Neural cell (in vitro differentiated cells): ENCODE results near the gene NT5DC4. TPM values are rescaled to one million over a fixed set of nuclear protein-coding genes. Genes with fewer than 3 reads are reported as not detected.

Experiments
- H2AFZ ChIP-seq: fragments of 200-600, 300-800 bp; sonication (generic), shearing (Covaris generic); 2 replicates; pipeline ENCODE4 v1.6.0; 2014; ENCODE audit warnings: low read depth, mild to moderate bottlenecking, antibody characterized with exemption, low read length, moderate library complexity
- H3F3A ChIP-seq: fragments of 200-600 bp; shearing (Covaris generic); 2 replicates; pipeline ENCODE4 v1.6.1; 2016; ENCODE audit warnings: mild to moderate bottlenecking, moderate library complexity, mixed read lengths, antibody characterized with exemption, low read length; ENCODE audit not compliant: insufficient read depth, poor library complexity, severe bottlenecking
- H3K27ac ChIP-seq: fragments of 200-600, 300-800 bp; sonication (generic), shearing (Covaris generic); 2 replicates; pipeline ENCODE4 v1.5.1; 2014; ENCODE audit warnings: mild to moderate bottlenecking, low read length, moderate library complexity
- H3K27me3 ChIP-seq: fragments of 300-800, 200-600 bp; sonication (generic), shearing (Covaris generic); 2 replicates; pipeline ENCODE4 v1.6.0; 2014; ENCODE audit warnings: mild to moderate bottlenecking, low read depth, low read length, moderate library complexity; ENCODE audit not compliant: insufficient read depth
- H3K36me3 ChIP-seq: fragments of 300-800, 200-600 bp; sonication (generic), shearing (Covaris generic); 2 replicates; pipeline ENCODE4 v1.5.1; 2014; ENCODE audit warnings: mild to moderate bottlenecking, antibody characterized with exemption, low read length, moderate library complexity; ENCODE audit not compliant: insufficient read depth
- H3K4me2 ChIP-seq: fragments of 300-800, 200-600 bp; sonication (generic), shearing (Covaris generic); 2 replicates; pipeline ENCODE4 v1.6.0; 2014; ENCODE audit warnings: mild to moderate bottlenecking, low read length
- H3K4me3 ChIP-seq: fragments of 300-800, 200-600 bp; sonication (generic), shearing (Covaris generic); 2 replicates; pipeline ENCODE4 v1.5.1; 2014; ENCODE audit warnings: mild to moderate bottlenecking, low read length, moderate library complexity
- H3K79me2 ChIP-seq: fragments of 200-600 bp; shearing (Covaris generic); replicated peaks from 2 replicates; pipeline ENCODE4 v1.6.0; 2014; ENCODE audit warnings: mild to moderate bottlenecking, low read length, moderate library complexity; ENCODE audit not compliant: insufficient read depth
- H3K9ac ChIP-seq: fragments of 300-800, 200-600 bp; sonication (generic), shearing (Covaris generic); 2 replicates; pipeline ENCODE4 v1.6.1; 2016; ENCODE audit warnings: mild to moderate bottlenecking, low read length, mixed read lengths
- H3K9me2 ChIP-seq: fragments of 200-600 bp; shearing (Covaris generic); 2 replicates; pipeline ENCODE4 v1.6.1; 2016; ENCODE audit warnings: mild to moderate bottlenecking, low read length, mixed read lengths; ENCODE audit not compliant: insufficient read depth
- H3K9me3 ChIP-seq: fragments of 200-600, 300-800 bp; sonication (generic), shearing (Covaris generic); 2 replicates; pipeline ENCODE4 v1.6.1; 2016; ENCODE audit warnings: mild to moderate bottlenecking, mixed run types, low read length, moderate library complexity, mixed read lengths
- H4K20me1 ChIP-seq: fragments of 200-600 bp; shearing (Covaris generic); 2 replicates; pipeline ENCODE4 v1.6.1; 2016; ENCODE audit warnings: mild to moderate bottlenecking, mixed run types; ENCODE audit not compliant: insufficient read depth
- CTCF ChIP-seq: fragments of 450-650 bp; IDR thresholded peaks from 2 replicates; pipeline ENCODE4 v1.5.1; 2014; ENCODE audit warnings: antibody characterized with exemption, mild to moderate bottlenecking, moderate library complexity; ENCODE audit not compliant: poor library complexity, severe bottlenecking
- EP300 ChIP-seq: fragments of 450-650 bp; conservative IDR thresholded peaks from 2 replicates; pipeline ENCODE4 v1.6.1; 2014; ENCODE audit warnings: antibody characterized with exemption, mild to moderate bottlenecking, moderate library complexity; ENCODE audit not compliant: poor library complexity, severe bottlenecking
- EZH2 ChIP-seq: fragments of 200-600, 300-800 bp; shearing (Covaris generic), sonication (generic); IDR thresholded peaks from 2 replicates; pipeline ENCODE4 v1.6.1; 2014; ENCODE audit warnings: antibody characterized with exemption, low read length, borderline replicate concordance, mild to moderate bottlenecking; ENCODE audit not compliant: insufficient read depth, poor library complexity, severe bottlenecking
- MXI1 ChIP-seq: fragments of 450-650 bp; conservative IDR thresholded peaks from 2 replicates; pipeline ENCODE4 v1.6.1; 2014; ENCODE audit warnings: antibody characterized with exemption, mild to moderate bottlenecking; ENCODE audit not compliant: poor library complexity, severe bottlenecking
- POLR2AphosphoS5 ChIP-seq: IDR thresholded peaks from 2 replicates; pipeline ENCODE4 v1.6.1; 2012
- RAD21 ChIP-seq: fragments of 450-650 bp; conservative IDR thresholded peaks from 2 replicates; pipeline ENCODE4 v1.6.1; 2014; ENCODE audit warnings: antibody characterized with exemption, mild to moderate bottlenecking, moderate library complexity
- SMC3 ChIP-seq: fragments of 450-650 bp; conservative IDR thresholded peaks from 2 replicates; pipeline ENCODE4 v1.6.1; 2014; ENCODE audit warnings: antibody characterized with exemption, mild to moderate bottlenecking, moderate library complexity; ENCODE audit not compliant: poor library complexity
- TAF1 ChIP-seq: IDR thresholded peaks from 2 replicates; pipeline ENCODE4 v1.6.1; 2012; ENCODE audit warnings: low read depth
- polyA plus RNA-seq: library from polyadenylated mRNA; depleted of rRNA; stranded (reverse); fragments of >200 nt; gene quantifications from 2 replicates; pipeline ENCODE4 v1.2.3, GENCODE V29; 2014
- TF ChIP-seq, protein P1 (sequence below): IDR thresholded peaks from 2 replicates; pipeline ENCODE4 v1.6.1; 2012; ENCODE audit warnings: borderline replicate concordance

NT5DC4 gene
- polyA plus RNA-seq, 1 donor from 2014 or later, result not detected

GRCh38 chr2:112772322-112772721 is 51.5 kb downstream of the NT5DC4 start:
- Histone ChIP-seq H3K9me2 (no peaks in the 10 kb centered on the region), H3K79me2 (no peaks in the 10 kb centered on the region), H3K4me3 (no peak overlapping the region), H4K20me1 (no peaks in the 10 kb centered on the region), H3F3A (no peaks in the 10 kb centered on the region), H2AFZ (no peak overlapping the region), H3K27ac (no peak overlapping the region), H3K9me3 (no peaks in the 10 kb centered on the region), H3K36me3 (no peaks in the 10 kb centered on the region), H3K27me3 (no peaks in the 10 kb centered on the region), H3K4me2 (no peak overlapping the region), H3K9ac (no peak overlapping the region)
- no peak for TF ChIP-seq POLR2AphosphoS5
- TF ChIP-seq EP300, result no peak
- no peak for TF ChIP-seq SMC3
- no peak for TF ChIP-seq RAD21
- TF ChIP-seq MXI1, result no peak
- TF ChIP-seq CTCF, result no peak
- TF ChIP-seq EZH2, result no peak
- TF ChIP-seq TAF1, result no peak
- TF ChIP-seq, protein P1, sequence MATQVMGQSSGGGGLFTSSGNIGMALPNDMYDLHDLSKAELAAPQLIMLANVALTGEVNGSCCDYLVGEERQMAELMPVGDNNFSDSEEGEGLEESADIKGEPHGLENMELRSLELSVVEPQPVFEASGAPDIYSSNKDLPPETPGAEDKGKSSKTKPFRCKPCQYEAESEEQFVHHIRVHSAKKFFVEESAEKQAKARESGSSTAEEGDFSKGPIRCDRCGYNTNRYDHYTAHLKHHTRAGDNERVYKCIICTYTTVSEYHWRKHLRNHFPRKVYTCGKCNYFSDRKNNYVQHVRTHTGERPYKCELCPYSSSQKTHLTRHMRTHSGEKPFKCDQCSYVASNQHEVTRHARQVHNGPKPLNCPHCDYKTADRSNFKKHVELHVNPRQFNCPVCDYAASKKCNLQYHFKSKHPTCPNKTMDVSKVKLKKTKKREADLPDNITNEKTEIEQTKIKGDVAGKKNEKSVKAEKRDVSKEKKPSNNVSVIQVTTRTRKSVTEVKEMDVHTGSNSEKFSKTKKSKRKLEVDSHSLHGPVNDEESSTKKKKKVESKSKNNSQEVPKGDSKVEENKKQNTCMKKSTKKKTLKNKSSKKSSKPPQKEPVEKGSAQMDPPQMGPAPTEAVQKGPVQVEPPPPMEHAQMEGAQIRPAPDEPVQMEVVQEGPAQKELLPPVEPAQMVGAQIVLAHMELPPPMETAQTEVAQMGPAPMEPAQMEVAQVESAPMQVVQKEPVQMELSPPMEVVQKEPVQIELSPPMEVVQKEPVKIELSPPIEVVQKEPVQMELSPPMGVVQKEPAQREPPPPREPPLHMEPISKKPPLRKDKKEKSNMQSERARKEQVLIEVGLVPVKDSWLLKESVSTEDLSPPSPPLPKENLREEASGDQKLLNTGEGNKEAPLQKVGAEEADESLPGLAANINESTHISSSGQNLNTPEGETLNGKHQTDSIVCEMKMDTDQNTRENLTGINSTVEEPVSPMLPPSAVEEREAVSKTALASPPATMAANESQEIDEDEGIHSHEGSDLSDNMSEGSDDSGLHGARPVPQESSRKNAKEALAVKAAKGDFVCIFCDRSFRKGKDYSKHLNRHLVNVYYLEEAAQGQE, result no peak

DNA sequence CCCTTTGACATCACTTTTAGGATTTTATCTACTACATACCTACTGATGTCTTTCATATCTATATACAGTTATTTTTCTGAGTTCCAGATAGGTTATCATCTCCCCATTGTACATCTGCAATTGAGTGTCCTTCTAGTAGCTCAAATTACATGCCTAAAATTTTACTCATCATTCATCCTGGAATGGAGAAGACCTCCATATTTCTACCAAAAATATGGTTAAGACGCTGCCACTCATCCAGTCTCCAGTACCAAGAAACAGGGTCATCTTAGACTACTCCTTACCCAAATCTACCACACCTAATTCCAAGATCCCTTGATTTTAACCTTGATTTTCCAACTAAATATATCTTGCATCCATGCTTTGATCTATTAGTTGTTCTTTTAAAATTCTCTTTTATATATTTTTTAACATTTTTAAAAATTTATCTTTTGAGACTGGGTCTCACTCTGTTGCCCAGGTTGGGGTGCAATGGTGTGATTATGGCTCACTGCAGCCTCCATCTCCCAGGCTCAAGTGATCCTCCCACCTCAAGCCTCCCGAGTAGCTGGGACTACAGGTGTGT is 52.2 kb downstream of the NT5DC4 start:
- H3K4me2 ChIP-seq, result no peak overlapping the region
- H2AFZ ChIP-seq, result no peak overlapping the region
- no peaks in the 10 kb centered on the region for H3K9me2 ChIP-seq
- TF ChIP-seq EZH2 (no peak), SMC3 (no peak)
- H3K79me2 ChIP-seq, result no peaks in the 10 kb centered on the region
- no peaks in the 10 kb centered on the region for H3K27me3 ChIP-seq
- no peak overlapping the region for H3K4me3 ChIP-seq
- no peak overlapping the region for H3K9ac ChIP-seq
- no peaks in the 10 kb centered on the region for H4K20me1 ChIP-seq
- H3K36me3 ChIP-seq, result no peaks in the 10 kb centered on the region
- no peak overlapping the region for H3K27ac ChIP-seq
- H3F3A ChIP-seq, result no peaks in the 10 kb centered on the region
- H3K9me3 ChIP-seq, result no peaks in the 10 kb centered on the region
